Mesenchymal stem cell (in vitro differentiated cells and primary cell): Measurements from ENCODE around the gene GBA2.

Experiments
- DNase-seq: peaks from one replicate; pipeline ENCODE4 v3.0.0-alpha.2; 2013
- H2AFZ ChIP-seq: one replicate; pipeline ENCODE4 v1.6.1; 2013; ENCODE audit warnings: low read depth, mild to moderate bottlenecking, control low read depth, inconsistent platforms, low read length, moderate library complexity
- H2AK5ac ChIP-seq: 2 replicates; pipeline ENCODE4 v1.6.1; 2013; ENCODE audit warnings: low read length, moderate library complexity, mild to moderate bottlenecking, inconsistent platforms; ENCODE audit not compliant: severe bottlenecking
- H2BK120ac ChIP-seq: one replicate; pipeline ENCODE4 v1.6.1; 2013; ENCODE audit warnings: low read depth, mild to moderate bottlenecking, inconsistent platforms, low read length, moderate library complexity
- H2BK12ac ChIP-seq, 2 experiments: one replicate each; pipeline ENCODE4 v1.6.1; 2013; ENCODE audit warnings: inconsistent platforms in 2 of 2, low read length in 2 of 2, mild to moderate bottlenecking in 2 of 2, moderate library complexity in 2 of 2, control low read depth in 1 of 2
- H2BK15ac ChIP-seq: one replicate; pipeline ENCODE4 v1.6.1; 2013; ENCODE audit warnings: mild to moderate bottlenecking, low read depth, inconsistent platforms; ENCODE audit not compliant: poor library complexity, severe bottlenecking
- H2BK5ac ChIP-seq: 2 replicates; pipeline ENCODE4 v1.6.1; 2013; ENCODE audit warnings: low read depth, mild to moderate bottlenecking, low read length, control low read depth, inconsistent platforms; ENCODE audit not compliant: poor library complexity, severe bottlenecking
- H3K14ac ChIP-seq, 2 experiments: one replicate each; pipeline ENCODE4 v1.6.1; 2013; ENCODE audit warnings: inconsistent platforms in 2 of 2, low read length in 2 of 2, control low read depth in 1 of 2, mild to moderate bottlenecking in 1 of 2, moderate library complexity in 1 of 2
- H3K18ac ChIP-seq, 2 experiments: one replicate each; pipeline ENCODE4 v1.6.1; 2013; ENCODE audit warnings: inconsistent platforms in 2 of 2, low read length in 2 of 2, control low read depth in 1 of 2, low read depth in 1 of 2, mild to moderate bottlenecking in 1 of 2
- H3K23ac ChIP-seq, 2 experiments: one replicate each; pipeline ENCODE4 v1.6.1; 2013; ENCODE audit warnings: inconsistent platforms in 2 of 2, low read length in 2 of 2, mild to moderate bottlenecking in 2 of 2, moderate library complexity in 2 of 2, control low read depth in 1 of 2
- H3K27ac ChIP-seq: 2 replicates; pipeline ENCODE4 v1.5.1; 2013; ENCODE audit warnings: mild to moderate bottlenecking, moderate library complexity, low read length, control low read depth, inconsistent platforms; ENCODE audit not compliant: poor library complexity, severe bottlenecking
- H3K27me3 ChIP-seq, 2 experiments: 2 replicates each; pipeline versions ENCODE4 v1.6.1 to v1.7.0; 2013; ENCODE audit warnings: low read length in 2 of 2, mild to moderate bottlenecking in 2 of 2, moderate library complexity in 2 of 2, control low read depth in 1 of 2, inconsistent platforms in 1 of 2; ENCODE audit not compliant: control insufficient read depth in 1 of 2, insufficient read depth in 1 of 2
- H3K36me3 ChIP-seq, 2 experiments: 2 replicates each; pipeline versions ENCODE4 v1.6.1 to v1.7.0; 2013; ENCODE audit warnings: low read length in 2 of 2, control low read depth in 1 of 2, inconsistent platforms in 1 of 2, low read depth in 1 of 2, mild to moderate bottlenecking in 1 of 2; ENCODE audit not compliant: insufficient read depth in 2 of 2, control insufficient read depth in 1 of 2
- H3K4ac ChIP-seq, 2 experiments: one replicate each; pipeline ENCODE4 v1.6.1; 2013; ENCODE audit warnings: inconsistent platforms in 2 of 2, low read length in 2 of 2, mild to moderate bottlenecking in 2 of 2, moderate library complexity in 2 of 2, control low read depth in 1 of 2, low read depth in 1 of 2
- H3K4me1 ChIP-seq: 2 replicates; pipeline ENCODE4 v1.6.1; 2013; ENCODE audit warnings: low read depth, low read length, control low read depth; ENCODE audit not compliant: control insufficient read depth, insufficient read depth
- H3K4me2 ChIP-seq: 2 replicates; pipeline ENCODE4 v1.6.1; 2013; ENCODE audit warnings: low read length, mild to moderate bottlenecking, inconsistent platforms; ENCODE audit not compliant: poor library complexity, severe bottlenecking
- H3K4me3 ChIP-seq, 2 experiments: 2 replicates each; pipeline versions ENCODE4 v1.5.1 to v1.7.0; 2013; ENCODE audit warnings: low read length in 2 of 2, mild to moderate bottlenecking in 2 of 2, control low read depth in 1 of 2, low read depth in 1 of 2; ENCODE audit not compliant: insufficient read depth in 1 of 2
- H3K79me1 ChIP-seq: replicated peaks from 2 replicates; pipeline ENCODE4 v1.6.1; 2013; ENCODE audit warnings: mild to moderate bottlenecking, control low read depth, low read length, inconsistent platforms; ENCODE audit not compliant: poor library complexity, severe bottlenecking
- H3K9ac ChIP-seq: 2 replicates; pipeline ENCODE4 v1.7.0; 2013; ENCODE audit warnings: mild to moderate bottlenecking, low read length, moderate library complexity
- H3K9me3 ChIP-seq: 2 replicates; pipeline ENCODE4 v1.7.0; 2013; ENCODE audit warnings: mild to moderate bottlenecking, low read length; ENCODE audit not compliant: control insufficient read depth
- H4K8ac ChIP-seq: one replicate; pipeline ENCODE4 v1.6.1; 2013; ENCODE audit warnings: inconsistent platforms, mild to moderate bottlenecking, low read length, moderate library complexity
- H4K91ac ChIP-seq: one replicate; pipeline ENCODE4 v1.6.1; 2013; ENCODE audit warnings: mild to moderate bottlenecking, low read length, inconsistent platforms
- WGBS: methylation state at CpG from one replicate; pipeline ENCODE4 v1.1.7; 2013; ENCODE audit warnings: mixed read lengths; 5-methylcytosine and 5-hydroxymethylcytosine counted together

Gene GBA2

DNA sequence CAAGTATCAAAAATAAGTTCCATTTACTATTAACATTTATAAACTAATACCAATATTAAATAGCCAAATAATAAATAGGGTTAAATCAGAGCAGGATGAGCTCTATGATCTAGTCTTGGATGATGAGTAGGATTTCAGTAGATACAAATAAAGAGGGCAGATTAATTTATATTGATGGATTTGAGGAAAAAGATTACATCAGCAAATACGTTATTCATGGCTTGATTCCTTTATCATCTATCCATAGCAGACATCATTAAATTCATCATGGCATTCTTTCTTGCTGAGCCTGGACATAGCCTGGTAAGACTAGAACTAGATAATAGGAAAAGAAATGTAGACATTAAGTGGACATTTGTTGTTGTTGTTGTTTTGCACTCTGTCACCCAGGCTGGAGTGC lies 18.4 kb upstream of the GBA2 start:
- no peak overlapping the region for H3K27ac ChIP-seq

GRCh38 chr9:35766997-35767396 lies 18.0 kb upstream of the GBA2 start:
- no peaks in the 10 kb centered on the region for H3K9me3 ChIP-seq
- H3K27ac ChIP-seq: no peak overlapping the region
- H4K8ac ChIP-seq: no peak overlapping the region
- H2AK5ac ChIP-seq: no peak overlapping the region
- no peaks in the 10 kb centered on the region for H3K27me3 ChIP-seq
- DNase-seq: no peak
- no peak overlapping the region for H3K4me3 ChIP-seq
- H3K14ac ChIP-seq: no peak overlapping the region
- no peaks in the 10 kb centered on the region for H3K4me1 ChIP-seq
- no peak overlapping the region for H2BK120ac ChIP-seq
- no peak overlapping the region for H3K18ac ChIP-seq
- H3K4ac ChIP-seq: no peak overlapping the region
- H2AFZ ChIP-seq: no peak overlapping the region
- H2BK15ac ChIP-seq: no peak overlapping the region
- H3K36me3 ChIP-seq: peaks cover 0 to 3% of the 10 kb centered on the region in 2 experiments
- H3K79me1 ChIP-seq: peaks cover 15% of the 10 kb centered on the region
- H3K4me2 ChIP-seq: no peak overlapping the region
- H2BK5ac ChIP-seq: no peak overlapping the region
- no peak overlapping the region for H3K23ac ChIP-seq
- no peak overlapping the region for H3K9ac ChIP-seq
- WGBS: 100% methylated on average over 1 of the region's 2 CpGs
- H4K91ac ChIP-seq: no peak overlapping the region
- no peak overlapping the region for H2BK12ac ChIP-seq

More for the DNA sequence above, 18.4 kb upstream of the GBA2 start:
- H2BK15ac ChIP-seq: no peak overlapping the region
- no peaks in the 10 kb centered on the region for H3K27me3 ChIP-seq
- no peak overlapping the region for H2BK12ac ChIP-seq
- H3K9me3 ChIP-seq: no peaks in the 10 kb centered on the region
- H3K18ac ChIP-seq: no peak overlapping the region
- H3K23ac ChIP-seq: no peak overlapping the region
- H3K9ac ChIP-seq: no peak overlapping the region
- H3K14ac ChIP-seq: no peak overlapping the region
- no peak overlapping the region for H2BK120ac ChIP-seq
- DNase-seq: no peak
- peaks cover 12% of the 10 kb centered on the region for H3K79me1 ChIP-seq
- H2AFZ ChIP-seq: no peak overlapping the region
- H3K4me2 ChIP-seq: no peak overlapping the region
- no peaks in the 10 kb centered on the region for H3K4me1 ChIP-seq
- H4K8ac ChIP-seq: no peak overlapping the region
- H3K36me3 ChIP-seq: peaks cover 0 to 3% of the 10 kb centered on the region in 2 experiments
- no CpG with 5 or more reads among the region's 1 CpG for WGBS
- no peak overlapping the region for H3K4ac ChIP-seq
- H4K91ac ChIP-seq: no peak overlapping the region
- H2BK5ac ChIP-seq: no peak overlapping the region
- H3K4me3 ChIP-seq: no peak overlapping the region
- no peak overlapping the region for H2AK5ac ChIP-seq

DNA sequence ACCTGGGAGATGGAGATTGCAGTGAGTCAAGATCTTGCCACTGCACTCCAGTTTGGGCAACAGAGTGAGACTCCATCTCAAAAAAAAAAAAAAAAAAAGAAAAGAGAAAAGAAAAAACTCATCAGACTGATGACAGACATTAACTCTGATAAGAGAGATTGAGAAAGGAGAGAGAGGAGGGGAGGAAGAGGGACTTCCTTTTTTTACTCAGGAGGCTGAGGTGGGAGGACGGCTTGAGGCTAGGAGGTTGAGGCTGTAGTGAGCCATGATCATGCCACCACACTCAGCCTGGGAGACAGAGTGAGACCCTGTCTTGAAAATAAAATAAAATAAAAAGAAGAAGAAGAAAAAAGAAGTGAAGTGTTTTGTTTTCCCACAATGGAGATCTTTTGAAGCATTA lies 14.8 kb upstream of the GBA2 start:
- DNase-seq: no peak
- peaks cover 4% of the 10 kb centered on the region for H3K4me1 ChIP-seq

DNA sequence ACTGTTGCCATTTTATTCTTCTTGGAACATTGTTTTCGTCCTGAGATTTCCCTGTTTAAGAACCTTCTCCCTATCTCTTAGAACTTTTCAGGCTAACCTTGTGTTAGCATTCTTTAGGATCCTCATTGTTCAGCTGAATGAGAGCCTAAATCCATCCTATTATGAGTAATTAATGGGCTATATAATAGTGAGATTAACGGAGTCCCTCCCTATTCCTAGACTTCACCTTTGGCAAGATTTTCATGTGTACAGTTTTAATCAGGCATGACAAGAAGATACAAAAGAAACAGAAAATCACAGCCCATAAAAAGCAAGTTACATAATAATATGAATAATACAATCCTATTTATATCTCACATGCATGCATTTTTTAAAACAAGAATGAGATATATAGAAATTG lies 14.2 kb upstream of the GBA2 start:
- Histone ChIP-seq H2BK5ac (no peak overlapping the region), H3K18ac (no peak overlapping the region), H3K27ac (no peak overlapping the region), H3K79me1 (peaks cover 9% of the 10 kb centered on the region), H2BK12ac (no peak overlapping the region), H3K23ac (no peak overlapping the region), H2BK15ac (no peak overlapping the region), H3K9me3 (no peaks in the 10 kb centered on the region), H4K8ac (no peak overlapping the region), H3K36me3 (no peaks in the 10 kb centered on the region), H4K91ac (no peak overlapping the region), H2AFZ (no peak overlapping the region), H3K4me3 (no peak overlapping the region), H2BK120ac (no peak overlapping the region), H3K14ac (no peak overlapping the region), H3K27me3 (no peaks in the 10 kb centered on the region), H3K4me1 (peaks cover 4% of the 10 kb centered on the region), H3K4me2 (no peak overlapping the region), H2AK5ac (no peak overlapping the region), H3K4ac (no peak overlapping the region), H3K9ac (no peak overlapping the region)
- DNase-seq: no peak
- WGBS: 100% methylated on average over 1 of the region's 2 CpGs

More for the DNA sequence above, 14.8 kb upstream of the GBA2 start:
- H2AFZ ChIP-seq: no peak overlapping the region
- H3K4ac ChIP-seq: no peak overlapping the region
- H3K9me3 ChIP-seq: no peaks in the 10 kb centered on the region
- H2BK15ac ChIP-seq: no peak overlapping the region
- no peak overlapping the region for H2BK120ac ChIP-seq
- no peak overlapping the region for H2BK5ac ChIP-seq
- no peak overlapping the region for H4K91ac ChIP-seq
- 92% methylated on average over 1 of the region's 1 CpG for WGBS
- H3K14ac ChIP-seq: no peak overlapping the region
- H3K27me3 ChIP-seq: no peaks in the 10 kb centered on the region
- no peak overlapping the region for H3K4me3 ChIP-seq
- H4K8ac ChIP-seq: no peak overlapping the region
- H3K36me3 ChIP-seq: peaks cover 0 to under 1% of the 10 kb centered on the region in 2 experiments
- H3K79me1 ChIP-seq: peaks cover 15% of the 10 kb centered on the region
- H3K4me2 ChIP-seq: no peak overlapping the region
- no peak overlapping the region for H3K23ac ChIP-seq
- H3K9ac ChIP-seq: no peak overlapping the region
- H2BK12ac ChIP-seq: no peak overlapping the region
- no peak overlapping the region for H3K27ac ChIP-seq
- no peak overlapping the region for H2AK5ac ChIP-seq
- no peak overlapping the region for H3K18ac ChIP-seq
